Activated CD4-positive, alpha-beta T cell treated with anti-CD3 and anti-CD28 coated beads for 1 hour (primary cell): ENCODE data around the gene GCNT1.
"Not testable (repeated sequence)": the region's sequence is repeated elsewhere in the genome, so short reads cannot be mapped to it uniquely, and the experiment has no call there.

ENCODE experiments used
- DNase-seq: peaks from one replicate; pipeline ENCODE4 v3.0.0-alpha.2; 2020

Gene GCNT1

GRCh38 chr9:76458903-76459693, at the start of gene GCNT1:
GCNT1 (plus strand) TSS chr9:76459182; CDS start chr9:76502382, 43,200 bp downstream.
- DNase-seq = peak; percentile 81

GRCh38 chr9:76412638-76413037, 46.3 kb upstream of the GCNT1 start:
- DNase-seq = no peak

- no peak for DNase-seq
Measured at GRCh38 chr9:76413658-76414057, 45.3 kb upstream of the GCNT1 start.

- DNase-seq = no peak
Measured at GRCh38 chr9:76414661-76415060, 44.3 kb upstream of the GCNT1 start.

- no peak for DNase-seq
Measured at GRCh38 chr9:76415154-76415553, 43.8 kb upstream of the GCNT1 start.

GRCh38 chr9:76415731-76416130, 43.3 kb upstream of the GCNT1 start:
- DNase-seq = no peak

GRCh38 chr9:76417394-76417793, 41.6 kb upstream of the GCNT1 start:
- no peak for DNase-seq

- DNase-seq = no peak
Measured at GRCh38 chr9:76419782-76420380, 39.1 kb upstream of the GCNT1 start.

GRCh38 chr9:76423216-76424177, 35.5 kb upstream of the GCNT1 start:
- DNase-seq = no peak

GRCh38 chr9:76424491-76424890, 34.5 kb upstream of the GCNT1 start:
- no peak for DNase-seq

- DNase-seq = no peak
Measured at GRCh38 chr9:76425677-76426453, 33.1 kb upstream of the GCNT1 start.

- DNase-seq = no peak
Measured at GRCh38 chr9:76426807-76427419, 32.1 kb upstream of the GCNT1 start.

- DNase-seq = no peak
Measured at GRCh38 chr9:76431601-76432000, 27.4 kb upstream of the GCNT1 start.

GRCh38 chr9:76433406-76433805, 25.6 kb upstream of the GCNT1 start:
- no peak for DNase-seq

GRCh38 chr9:76433836-76434235, 25.1 kb upstream of the GCNT1 start:
- DNase-seq = no peak

GRCh38 chr9:76434897-76435296, 24.1 kb upstream of the GCNT1 start:
- not testable (repeated sequence) for DNase-seq

- DNase-seq = not testable (repeated sequence)
Measured at GRCh38 chr9:76437017-76437699, 21.8 kb upstream of the GCNT1 start.

GRCh38 chr9:76438841-76439588, 20.0 kb upstream of the GCNT1 start:
- no peak for DNase-seq

GRCh38 chr9:76441551-76442322, 17.2 kb upstream of the GCNT1 start:
- no peak for DNase-seq

GRCh38 chr9:76443887-76444286, 15.1 kb upstream of the GCNT1 start:
- no peak for DNase-seq
